Thyroid gland (tissue), 4 donors: ENCODE data around the gene LCN15.

Experiments used
- POLR2A ChIP-seq, 2 donors: fragments of 450-650 bp; IDR thresholded peaks; one replicate each; pipeline ENCODE4 v1.6.1; 2017; ENCODE audit warnings: antibody characterized with exemption in 2 of 2, mild to moderate bottlenecking in 2 of 2, moderate library complexity in 1 of 2
- TF ChIP-seq, protein P1 (sequence below), 6 experiments: fragments of 200-600 bp in 3 of 6; fragments of 450-650 bp in 3 of 6; sonication (generic) in 3 of 6; IDR thresholded peaks; one replicate each; pipeline ENCODE4 v1.5.1; 2016 to 2019; ENCODE audit warnings: antibody characterized with exemption in 6 of 6, mild to moderate bottlenecking in 2 of 6, inconsistent platforms in 1 of 6, moderate library complexity in 1 of 6

DNA sequence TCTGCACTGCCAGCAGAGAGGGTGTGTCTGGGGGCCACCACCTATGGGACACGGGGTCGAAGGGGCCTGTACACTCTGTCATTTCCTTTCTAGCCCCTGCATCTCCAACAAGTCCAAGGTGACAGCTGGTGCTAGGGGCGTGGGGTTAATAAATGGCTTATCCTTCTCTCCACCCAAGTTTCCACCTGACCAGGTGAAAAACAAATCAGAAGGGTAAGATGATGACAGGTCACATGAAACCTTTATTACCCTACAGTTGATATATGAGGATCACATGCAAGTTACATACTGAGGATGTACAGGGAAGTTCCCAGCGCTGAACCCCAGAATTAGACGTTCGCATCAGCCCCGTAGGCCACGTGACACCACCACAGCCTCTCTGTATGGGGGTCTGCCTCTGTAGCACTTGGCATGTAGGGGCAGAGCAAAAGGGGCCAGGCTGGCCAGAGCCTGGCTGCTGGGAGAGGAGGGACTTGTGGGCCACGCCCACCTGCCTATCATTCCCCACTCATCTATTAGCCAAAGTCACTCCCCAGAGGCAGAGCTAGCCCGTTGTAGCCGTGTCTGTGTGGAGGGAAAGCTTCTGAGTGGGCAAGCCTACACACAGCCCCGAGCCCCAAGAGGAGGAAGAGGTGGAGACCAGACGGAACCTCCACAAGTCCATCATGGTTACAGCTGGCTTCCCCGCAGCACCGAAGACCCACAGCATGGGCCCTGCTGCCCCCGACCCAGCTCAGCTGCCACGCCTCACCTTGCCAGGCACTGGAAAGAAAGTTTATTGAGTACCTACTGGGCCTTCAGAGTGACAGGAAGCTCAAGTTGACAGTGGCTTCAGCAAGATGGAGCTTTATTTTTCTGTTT is 29.0 kb upstream of the LCN15 start:
- TF ChIP-seq, protein P1, sequence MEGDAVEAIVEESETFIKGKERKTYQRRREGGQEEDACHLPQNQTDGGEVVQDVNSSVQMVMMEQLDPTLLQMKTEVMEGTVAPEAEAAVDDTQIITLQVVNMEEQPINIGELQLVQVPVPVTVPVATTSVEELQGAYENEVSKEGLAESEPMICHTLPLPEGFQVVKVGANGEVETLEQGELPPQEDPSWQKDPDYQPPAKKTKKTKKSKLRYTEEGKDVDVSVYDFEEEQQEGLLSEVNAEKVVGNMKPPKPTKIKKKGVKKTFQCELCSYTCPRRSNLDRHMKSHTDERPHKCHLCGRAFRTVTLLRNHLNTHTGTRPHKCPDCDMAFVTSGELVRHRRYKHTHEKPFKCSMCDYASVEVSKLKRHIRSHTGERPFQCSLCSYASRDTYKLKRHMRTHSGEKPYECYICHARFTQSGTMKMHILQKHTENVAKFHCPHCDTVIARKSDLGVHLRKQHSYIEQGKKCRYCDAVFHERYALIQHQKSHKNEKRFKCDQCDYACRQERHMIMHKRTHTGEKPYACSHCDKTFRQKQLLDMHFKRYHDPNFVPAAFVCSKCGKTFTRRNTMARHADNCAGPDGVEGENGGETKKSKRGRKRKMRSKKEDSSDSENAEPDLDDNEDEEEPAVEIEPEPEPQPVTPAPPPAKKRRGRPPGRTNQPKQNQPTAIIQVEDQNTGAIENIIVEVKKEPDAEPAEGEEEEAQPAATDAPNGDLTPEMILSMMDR (IDR thresholded peaks at IDR 0.05): no peak
- TF ChIP-seq POLR2A (IDR thresholded peaks at IDR 0.05): no peak
